ENCODE measurements around the gene LSAMP. TPM values are rescaled to one million over a fixed set of nuclear protein-coding genes. Genes with fewer than 3 reads are reported as not detected.

LSAMP gene
- total and polyA plus RNA-seq, 2 donors (not counting 1 experiment from before 2014, with no cell fraction given) = not detected

- H3K4me3 Mint-ChIP-seq = no peak overlapping the region
- CTCF ChIA-PET = no interaction called here
- DNase-seq (no peak), ATAC-seq (ENCODE audit: low read depth) (no peak)
- H3K9ac ChIP-seq (ENCODE audit: low read length) = no peak overlapping the region
- intact Hi-C loops (cut with micrococcal nuclease) = no loop called here
- no peaks in the 10 kb centered on the region for H3K79me2 ChIP-seq (ENCODE audit: control insufficient read depth, insufficient read depth, low read length)
- TF ChIP-seq EZH2 (IDR thresholded peaks at IDR 0.05; ENCODE audit: borderline replicate concordance, insufficient read depth, low read depth, low read length, poor library complexity, severe bottlenecking) = no peak
- TF ChIP-seq, protein P1, sequence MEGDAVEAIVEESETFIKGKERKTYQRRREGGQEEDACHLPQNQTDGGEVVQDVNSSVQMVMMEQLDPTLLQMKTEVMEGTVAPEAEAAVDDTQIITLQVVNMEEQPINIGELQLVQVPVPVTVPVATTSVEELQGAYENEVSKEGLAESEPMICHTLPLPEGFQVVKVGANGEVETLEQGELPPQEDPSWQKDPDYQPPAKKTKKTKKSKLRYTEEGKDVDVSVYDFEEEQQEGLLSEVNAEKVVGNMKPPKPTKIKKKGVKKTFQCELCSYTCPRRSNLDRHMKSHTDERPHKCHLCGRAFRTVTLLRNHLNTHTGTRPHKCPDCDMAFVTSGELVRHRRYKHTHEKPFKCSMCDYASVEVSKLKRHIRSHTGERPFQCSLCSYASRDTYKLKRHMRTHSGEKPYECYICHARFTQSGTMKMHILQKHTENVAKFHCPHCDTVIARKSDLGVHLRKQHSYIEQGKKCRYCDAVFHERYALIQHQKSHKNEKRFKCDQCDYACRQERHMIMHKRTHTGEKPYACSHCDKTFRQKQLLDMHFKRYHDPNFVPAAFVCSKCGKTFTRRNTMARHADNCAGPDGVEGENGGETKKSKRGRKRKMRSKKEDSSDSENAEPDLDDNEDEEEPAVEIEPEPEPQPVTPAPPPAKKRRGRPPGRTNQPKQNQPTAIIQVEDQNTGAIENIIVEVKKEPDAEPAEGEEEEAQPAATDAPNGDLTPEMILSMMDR (IDR thresholded peaks at IDR 0.05) = no peak
- H3K4me2 ChIP-seq (replicated peaks; ENCODE audit: low read depth, low read length, poor library complexity, severe bottlenecking) = no peak overlapping the region
- H3K27me3 ChIP-seq (replicated peaks in 1 of 4; ENCODE audit: control extremely low read depth in 1 of 4, control insufficient read depth in 3 of 4, insufficient read depth in 4 of 4, low read length in 3 of 4) = peaks cover 0 to 2% (median 0%) of the 10 kb centered on the region in 4 experiments
- no peak overlapping the region for H3K27ac ChIP-seq (ENCODE audit: low read length in 2 of 2)
- no peak overlapping the region for H3K27ac Mint-ChIP-seq
- no peaks in the 10 kb centered on the region for H3K4me1 ChIP-seq (ENCODE audit: control insufficient read depth in 2 of 2, insufficient read depth in 2 of 2, low read length in 2 of 2)
- no peaks in the 10 kb centered on the region for H4K20me1 ChIP-seq (ENCODE audit: control insufficient read depth, insufficient read depth, low read length, poor library complexity, severe bottlenecking)
- H2AFZ ChIP-seq (ENCODE audit: insufficient read depth, low read depth, low read length, poor library complexity, severe bottlenecking) = no peak overlapping the region
- no peaks in the 10 kb centered on the region for H3K27me3 Mint-ChIP-seq
- no peaks in the 10 kb centered on the region for H3K9me3 Mint-ChIP-seq (ENCODE audit: insufficient read depth)
- H3K4me3 ChIP-seq (ENCODE audit: control extremely low read depth in 1 of 5, extremely low read depth in 1 of 5, insufficient read depth in 1 of 5, low read depth in 2 of 5, low read length in 4 of 5) = no peak overlapping the region
- H3K9me3 ChIP-seq (ENCODE audit: control extremely low read depth in 1 of 3, control insufficient read depth in 2 of 3, insufficient read depth in 1 of 3, low read length in 2 of 3) = no peaks in the 10 kb centered on the region
- H3K4me1 Mint-ChIP-seq = no peaks in the 10 kb centered on the region
- POLR2A ChIA-PET = no interaction called here
- WGBS (ENCODE audit: insufficient coverage) = no CpG with 5 or more reads among the region's 3 CpGs
- H3K36me3 ChIP-seq (replicated peaks in 1 of 2; ENCODE audit: control extremely low read depth in 1 of 2, control insufficient read depth in 1 of 2, extremely low read depth in 1 of 2, insufficient read depth in 2 of 2, low read length in 1 of 2) = no peaks in the 10 kb centered on the region
These were observed 546.5 kb downstream of the LSAMP start for GRCh38 chr3:115898656-115899410.

DNA sequence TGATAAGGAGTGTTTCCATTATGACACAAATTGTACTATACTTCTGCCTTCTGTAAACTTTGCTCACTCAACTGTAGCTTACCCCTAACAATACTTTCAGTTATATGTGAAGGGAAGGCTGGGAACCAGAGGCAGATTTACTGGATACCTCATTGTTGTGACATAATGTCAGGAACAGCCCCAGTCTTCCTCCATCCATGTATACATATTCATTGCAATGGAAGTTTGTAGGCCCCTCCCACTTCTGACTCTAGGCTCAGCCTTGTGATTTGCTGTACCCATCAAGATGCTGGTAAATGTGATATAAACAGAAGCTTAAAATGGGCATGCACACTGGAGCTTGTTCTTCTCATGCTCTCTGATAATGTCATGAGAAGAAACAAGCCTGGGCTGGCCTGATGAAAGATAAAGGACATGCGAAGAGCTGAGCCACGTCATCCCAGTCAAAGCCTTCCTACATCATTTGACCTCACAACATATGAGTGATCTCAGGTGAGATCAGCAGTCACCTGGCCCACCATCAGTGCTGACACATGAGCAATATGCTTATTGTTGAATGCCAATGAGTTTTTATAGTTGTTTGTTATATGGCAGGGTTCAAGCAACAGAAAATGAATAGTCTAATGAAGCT, 554.2 kb downstream of the LSAMP start:
- no peaks in the 10 kb centered on the region for H3K4me1 Mint-ChIP-seq
- no peak overlapping the region for H3K4me3 ChIP-seq (ENCODE audit: control extremely low read depth in 1 of 5, extremely low read depth in 1 of 5, insufficient read depth in 1 of 5, low read depth in 2 of 5, low read length in 4 of 5)
- POLR2A ChIA-PET = no interaction called here
- H4K20me1 ChIP-seq (ENCODE audit: control insufficient read depth, insufficient read depth, low read length, poor library complexity, severe bottlenecking) = no peaks in the 10 kb centered on the region
- H3K27ac Mint-ChIP-seq = no peak overlapping the region
- DNase-seq (no peak), ATAC-seq (ENCODE audit: low read depth) (no peak)
- no peak overlapping the region for H3K4me2 ChIP-seq (replicated peaks; ENCODE audit: low read depth, low read length, poor library complexity, severe bottlenecking)
- no peak for TF ChIP-seq EZH2 (IDR thresholded peaks at IDR 0.05; ENCODE audit: borderline replicate concordance, insufficient read depth, low read depth, low read length, poor library complexity, severe bottlenecking)
- TF ChIP-seq, protein P1 (IDR thresholded peaks at IDR 0.05) = no peak
- H3K4me1 ChIP-seq (ENCODE audit: control insufficient read depth in 2 of 2, insufficient read depth in 2 of 2, low read length in 2 of 2) = no peaks in the 10 kb centered on the region
- no peaks in the 10 kb centered on the region for H3K36me3 ChIP-seq (replicated peaks in 1 of 2; ENCODE audit: control extremely low read depth in 1 of 2, control insufficient read depth in 1 of 2, extremely low read depth in 1 of 2, insufficient read depth in 2 of 2, low read length in 1 of 2)
- H3K27ac ChIP-seq (ENCODE audit: low read length in 2 of 2) = no peak overlapping the region
- H3K9ac ChIP-seq (ENCODE audit: low read length) = no peak overlapping the region
- H3K9me3 ChIP-seq (ENCODE audit: control extremely low read depth in 1 of 3, control insufficient read depth in 2 of 3, insufficient read depth in 1 of 3, low read length in 2 of 3) = no peaks in the 10 kb centered on the region
- H2AFZ ChIP-seq (ENCODE audit: insufficient read depth, low read depth, low read length, poor library complexity, severe bottlenecking) = no peak overlapping the region
- H3K79me2 ChIP-seq (ENCODE audit: control insufficient read depth, insufficient read depth, low read length) = no peaks in the 10 kb centered on the region
- peaks cover 4% of the 10 kb centered on the region for H3K27me3 Mint-ChIP-seq
- H3K9me3 Mint-ChIP-seq (ENCODE audit: insufficient read depth) = no peaks in the 10 kb centered on the region
- WGBS (ENCODE audit: insufficient coverage) = no CpG with 5 or more reads among the region's 2 CpGs
- CTCF ChIA-PET = no interaction called here
- intact Hi-C loops (cut with micrococcal nuclease) = no loop called here
- H3K4me3 Mint-ChIP-seq = no peak overlapping the region
- H3K27me3 ChIP-seq (replicated peaks in 1 of 4; ENCODE audit: control extremely low read depth in 1 of 4, control insufficient read depth in 3 of 4, insufficient read depth in 4 of 4, low read length in 3 of 4) = peaks cover 0 to 3% (median 0%) of the 10 kb centered on the region in 4 experiments
